Glomerular visceral epithelial cell (primary cell): ENCODE results near the gene KATNBL1.
A peak's percentile ranks its signal among the peaks of the same experiment; 100 is the strongest.
"Not testable (repeated sequence)": the region's sequence is repeated elsewhere in the genome, so short reads cannot be mapped to it uniquely, and the experiment has no call there.

Source experiments
- DNase-seq: peaks from one replicate; pipeline ENCODE4 v3.0.0-alpha.2; 2016; ENCODE audit errors: extremely low spot score

Gene KATNBL1

GRCh38 chr15:34193272-34193671, 16.6 kb downstream of the KATNBL1 start:
- not testable (repeated sequence) for DNase-seq

GRCh38 chr15:34188711-34189110, 21.2 kb downstream of the KATNBL1 start:
- no peak for DNase-seq

GRCh38 chr15:34185666-34186065, 24.2 kb downstream of the KATNBL1 start:
- no peak for DNase-seq

GRCh38 chr15:34182942-34183341, 27.0 kb downstream of the KATNBL1 start:
- DNase-seq = no peak

- DNase-seq = no peak
Observed at GRCh38 chr15:34179234-34179633, 30.7 kb downstream of the KATNBL1 start.

GRCh38 chr15:34165987-34166573, 43.8 kb downstream of the KATNBL1 start:
- not testable (repeated sequence) for DNase-seq

GRCh38 chr15:34161329-34161963, 48.5 kb downstream of the KATNBL1 start:
- peak; percentile 14 for DNase-seq

- no peak for DNase-seq
Observed at GRCh38 chr15:34160735-34161134, 49.2 kb downstream of the KATNBL1 start.

- DNase-seq = no peak
Observed at GRCh38 chr15:34158355-34158754, 51.5 kb downstream of the KATNBL1 start.

GRCh38 chr15:34155859-34156258, 54.0 kb downstream of the KATNBL1 start:
- DNase-seq = no peak

- DNase-seq = peak; percentile 44
Observed at GRCh38 chr15:34154725-34155204, 55.1 kb downstream of the KATNBL1 start.

GRCh38 chr15:34147371-34148140, 62.3 kb downstream of the KATNBL1 start:
- no peak for DNase-seq

- no peak for DNase-seq
Observed at GRCh38 chr15:34133511-34133910, 76.4 kb downstream of the KATNBL1 start.

- DNase-seq = peak; percentile 2
Observed at GRCh38 chr15:34132881-34133280, 77.0 kb downstream of the KATNBL1 start.

GRCh38 chr15:34128898-34129297, 81.0 kb downstream of the KATNBL1 start:
- no peak for DNase-seq

GRCh38 chr15:34126522-34126921, 83.4 kb downstream of the KATNBL1 start:
- DNase-seq = no peak

GRCh38 chr15:34125945-34126344, 84.0 kb downstream of the KATNBL1 start:
- DNase-seq = no peak

GRCh38 chr15:34124651-34125050, 85.2 kb downstream of the KATNBL1 start:
- DNase-seq = no peak

- no peak for DNase-seq
Observed at GRCh38 chr15:34122771-34123183, 87.1 kb downstream of the KATNBL1 start.

GRCh38 chr15:34121786-34122185, 88.1 kb downstream of the KATNBL1 start:
- DNase-seq = not testable (repeated sequence)

- not testable (repeated sequence) for DNase-seq
Observed at GRCh38 chr15:34120420-34120819, 89.5 kb downstream of the KATNBL1 start.

- no peak for DNase-seq
Observed at GRCh38 chr15:34119291-34119690, 90.6 kb downstream of the KATNBL1 start.

GRCh38 chr15:34116620-34117019, 93.3 kb downstream of the KATNBL1 start:
- no peak for DNase-seq
